Hepatic stellate cell (primary cell): ENCODE results near the gene HTR3C.

Source experiments
- DNase-seq: peaks from one replicate; pipeline ENCODE4 v3.0.0; 2011; ENCODE audit warnings: low spot score

The HTR3C gene

GRCh38 chr3:184092199-184092598 is 39.4 kb downstream of the HTR3C start:
- DNase-seq: no peak

- no peak for DNase-seq
Observed at GRCh38 chr3:184096811-184097383, 44.0 kb downstream of the HTR3C start, which contains the start of gene HTR3E. TSS of gene HTR3E (plus strand) at chr3:184097064. CDS start at chr3:184097530, 466 bp downstream.

GRCh38 chr3:184097556-184097955 is 44.7 kb downstream of the HTR3C start:
- no peak for DNase-seq

- DNase-seq: no peak
Observed at GRCh38 chr3:184099806-184100686, 47.2 kb downstream of the HTR3C start.
